Right lobe of liver (tissue), 4 donors: Measurements from ENCODE around the gene MPG.

Experiments
- CTCF ChIP-seq, 4 donors: fragments of 200-600 bp in 3 of 4; fragments of 450-650 bp in 1 of 4; IDR thresholded peaks; one replicate each; pipeline versions ENCODE4 v1.5.1 to v1.8.0; 2016 to 2022; ENCODE audit warnings: antibody characterized with exemption in 4 of 4, mild to moderate bottlenecking in 2 of 4
- POLR2A ChIP-seq: fragments of 450-650 bp; IDR thresholded peaks from one replicate; pipeline ENCODE4 v1.6.1; 2017; ENCODE audit warnings: antibody characterized with exemption, mild to moderate bottlenecking
- donor health status: DM: no; HTN: no; CAD: no.
- donor health status: DM: no; HTN: no; CAD: no.
- donor health status: DM: no; HTN: yes; CAD: no.

- TF ChIP-seq CTCF (IDR thresholded peaks at IDR 0.05) (no peak), POLR2A (no peak)
These were observed 21.6 kb upstream of the MPG start for GRCh38 chr16:56231-56927.
